CD4-positive, alpha-beta memory T cell (primary cell): ENCODE results near the gene CCDC106. TPM values are rescaled to one million over a fixed set of nuclear protein-coding genes. Genes with fewer than 3 reads are reported as not detected.

Source experiments
- CTCF ChIA-PET: fragments of 350-600 bp; sonication (Branson Sonifier 250); formaldehyde crosslinking; loops from one replicate; lab custom pipeline; 2021; ENCODE audit warnings: inconsistent platforms; ENCODE audit not compliant: partially characterized antibody; lab: Charles Lee
- POLR2A ChIA-PET: fragments of 350-600 bp; sonication (Branson Sonifier 250); formaldehyde crosslinking; loops from one replicate; lab custom pipeline; 2021; ENCODE audit not compliant: partially characterized antibody; lab: Charles Lee
- DNase-seq, 5 donors: peaks; one replicate each; pipeline versions ENCODE4 v3.0.0 to v3.0.0-alpha.2; 2020 to 2022; ENCODE audit warnings: mixed read lengths in 1 of 5
- H3K27ac ChIP-seq: one replicate; pipeline ENCODE4 v1.7.0; 2013; ENCODE audit warnings: low read depth, low read length
- H3K27me3 ChIP-seq: 2 replicates; pipeline ENCODE4 v1.7.0; 2013; ENCODE audit warnings: mild to moderate bottlenecking, low read length, moderate library complexity; ENCODE audit not compliant: insufficient read depth
- H3K36me3 ChIP-seq: 2 replicates; pipeline ENCODE4 v1.7.0; 2013; ENCODE audit warnings: mild to moderate bottlenecking, low read length, moderate library complexity; ENCODE audit not compliant: insufficient read depth
- H3K4me1 ChIP-seq: 2 replicates; pipeline ENCODE4 v1.7.0; 2013; ENCODE audit warnings: mild to moderate bottlenecking, low read length, moderate library complexity; ENCODE audit not compliant: insufficient read depth
- H3K4me3 ChIP-seq, 2 donors: one replicate each; pipeline ENCODE4 v1.7.0; 2013; ENCODE audit warnings: low read length in 2 of 2, mild to moderate bottlenecking in 1 of 2
- H3K9me3 ChIP-seq, 2 donors: one replicate each; pipeline ENCODE4 v1.7.0; 2013; ENCODE audit warnings: low read length in 2 of 2, control low read depth in 1 of 2; ENCODE audit not compliant: control insufficient read depth in 1 of 2
- H3K27ac Mint-ChIP-seq, 7 donors: one replicate each; pipeline ENCODE4 v1.8.0; 2020 to 2021; ENCODE audit warnings: mixed read lengths in 7 of 7, mild to moderate bottlenecking in 6 of 7, inconsistent platforms in 3 of 7, moderate library complexity in 3 of 7
- H3K27me3 Mint-ChIP-seq, 2 donors: one replicate each; pipeline ENCODE4 v1.8.0; 2020 to 2021; ENCODE audit warnings: mixed read lengths in 2 of 2
- H3K36me3 Mint-ChIP-seq, 2 donors: one replicate each; pipeline ENCODE4 v1.8.0; 2020 to 2021; ENCODE audit warnings: mixed read lengths in 2 of 2, inconsistent platforms in 1 of 2, mild to moderate bottlenecking in 1 of 2
- H3K4me1 Mint-ChIP-seq, 4 donors: one replicate each; pipeline ENCODE4 v1.8.0; 2020 to 2021; ENCODE audit warnings: mixed read lengths in 4 of 4, mild to moderate bottlenecking in 1 of 4
- H3K4me3 Mint-ChIP-seq, 8 donors: one replicate each; pipeline ENCODE4 v1.8.0; 2020 to 2021; ENCODE audit warnings: mixed read lengths in 8 of 8, mild to moderate bottlenecking in 7 of 8, moderate library complexity in 6 of 8, inconsistent platforms in 3 of 8
- H3K9me3 Mint-ChIP-seq, 8 donors: one replicate each; pipeline ENCODE4 v1.8.0; 2020 to 2021; ENCODE audit warnings: mixed read lengths in 8 of 8, mild to moderate bottlenecking in 5 of 8, inconsistent platforms in 3 of 8, moderate library complexity in 1 of 8
- intact Hi-C: fragments of 100-400 bp; cut with micrococcal nuclease; formaldehyde crosslinking; loops from one replicate; pipeline ENCODE4 v1.15.1; 2023
- polyA plus RNA-seq, 2 donors: library from polyadenylated mRNA; unstranded; fragments of 300-500 nt; fragmentation: Illumina TruSeq; gene quantifications; one replicate each; pipeline ENCODE4 v1.2.3, GENCODE V29; 2021
- total RNA-seq, 2 experiments: library from RNA; stranded (reverse); gene quantifications; one replicate each; pipeline ENCODE4 v1.2.3, GENCODE V29; 2021

The CCDC106 gene
- total and polyA plus RNA-seq, 4 experiments from 2014 or later: 0.47 to 1.5 (median 0.94) TPM

DNA sequence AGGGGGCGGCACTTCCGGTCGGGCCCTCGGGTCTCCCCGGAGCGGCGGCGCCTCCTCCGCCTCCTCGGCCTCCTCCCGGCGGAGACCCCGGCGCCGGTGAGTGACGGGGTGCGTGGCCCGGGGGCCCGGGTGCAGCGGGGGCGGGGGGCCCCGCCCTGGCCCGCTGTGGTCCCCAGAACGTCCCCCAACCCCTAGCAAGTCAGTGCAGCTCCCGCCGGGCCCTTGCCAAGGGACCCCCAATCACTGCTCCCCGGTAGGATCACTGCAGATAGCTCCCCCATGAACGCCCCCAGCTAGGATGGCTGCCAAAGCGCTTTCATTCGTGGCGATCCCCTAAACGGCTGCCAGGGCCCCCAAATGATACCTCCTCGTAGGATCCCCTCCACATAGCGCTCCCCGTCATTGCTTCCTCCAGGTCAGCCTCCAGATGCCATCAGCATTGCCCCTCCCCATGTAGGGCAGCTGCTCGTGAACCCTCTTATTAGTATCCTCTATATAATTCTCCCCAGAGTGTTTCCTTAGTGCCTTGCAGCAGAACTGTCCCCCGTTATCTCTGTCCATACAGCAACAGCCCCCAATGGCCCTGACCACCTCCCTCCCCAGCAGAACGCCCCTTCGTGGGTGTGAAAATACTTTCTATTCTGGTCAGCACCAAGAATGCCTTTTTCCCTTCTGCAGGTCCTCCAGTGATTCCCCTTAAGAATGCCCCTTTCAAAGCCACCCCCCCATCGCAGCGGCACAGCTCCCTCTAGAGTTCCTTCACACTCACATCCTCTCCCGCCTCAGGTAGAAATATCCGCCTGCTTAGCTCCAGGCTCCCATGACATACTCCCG, 42.2 kb upstream of the CCDC106 start, which contains the start of gene ZNF865:
Gene ZNF865, plus strand, starts transcription at position 11 of the 834 bp plus-strand sequence. CDS start 7,972 bp downstream, outside the sequence.
- ChIA-PET CTCF (interaction anchor here (0.6 to 3.8 kb wide), 23 partner anchors 10 to 465 kb away, joined by 3 to 94 read pairs (median 5); partner anchors contain the start of genes ZNF628 and ZNF784), POLR2A (interaction anchor here (0.7 to 4.7 kb wide), 19 partner anchors 9 to 488 kb away, joined by 3 to 67 read pairs (median 3); partner anchors contain the start of genes ISOC2, KMT5C, PPP1R12C and U2AF2)
- Mint-ChIP-seq H3K36me3 (peaks cover 10 to 47% of the 10 kb centered on the region in 2 donors), H3K4me1 (peaks cover 44 to 77% (median 51%) of the 10 kb centered on the region in 4 donors), H3K9me3 (peaks cover 0 to 2% (median 0%) of the 10 kb centered on the region in 8 donors), H3K4me3 (peak within 1 kb of the TSS; percentile 93 to 99 (median 96)), H3K27ac (peak within 1 kb of the TSS; percentile 94 to 99 (median 97)), H3K27me3 (no peaks in the 10 kb centered on the region)
- intact Hi-C loops: loop anchor here (1.0 to 5.0 kb wide), 6 partner anchors 18 to 535 kb away; partner anchors contain the start of genes ZNF444, ZNF580, ZNF581 and ZNF784
- DNase-seq: peak; percentile 63 to 80 (median 68)
- no peaks in the 10 kb centered on the region for H3K27me3 ChIP-seq
- peaks cover 39% of the 10 kb centered on the region for H3K4me1 ChIP-seq
- peak within 1 kb of the TSS; percentile 88 for H3K27ac ChIP-seq
- no peaks in the 10 kb centered on the region for H3K36me3 ChIP-seq
- H3K4me3 ChIP-seq: peak within 1 kb of the TSS; percentile 83 to 98
- no peaks in the 10 kb centered on the region for H3K9me3 ChIP-seq

DNA sequence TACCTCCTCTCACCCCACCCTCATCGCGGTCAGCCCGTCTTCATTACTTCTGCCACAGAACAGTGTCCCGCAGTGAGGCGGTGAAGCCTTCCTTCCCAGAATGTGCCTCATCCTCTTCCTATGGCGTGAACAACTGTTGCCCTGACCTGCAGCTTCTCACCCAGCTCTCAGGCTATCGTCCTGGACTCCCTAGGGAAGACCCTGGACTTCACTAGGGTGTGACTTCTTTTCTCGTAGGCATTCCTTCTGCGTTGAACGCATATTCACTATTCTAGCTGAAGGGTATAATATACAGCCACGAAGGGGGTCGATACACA, 41.6 kb upstream of the CCDC106 start:
- peak overlapping the region in 1 of 2 donors; percentile 83 for H3K4me3 ChIP-seq
- H3K27ac Mint-ChIP-seq: peak overlapping the region; percentile 94 to 99 (median 97)
- H3K9me3 Mint-ChIP-seq: peaks cover 0 to 2% (median 0%) of the 10 kb centered on the region in 8 donors
- CTCF ChIA-PET: interaction anchor here (0.6 to 3.8 kb wide), 22 partner anchors 11 to 466 kb away, joined by 3 to 94 read pairs (median 5); partner anchors contain the start of genes ZNF628 and ZNF784
- no peaks in the 10 kb centered on the region for H3K27me3 Mint-ChIP-seq
- no peaks in the 10 kb centered on the region for H3K9me3 ChIP-seq
- H3K36me3 Mint-ChIP-seq: peaks cover 10 to 50% of the 10 kb centered on the region in 2 donors
- no peak for DNase-seq
- peak overlapping the region; percentile 93 to 99 (median 96) for H3K4me3 Mint-ChIP-seq
- H3K36me3 ChIP-seq: peaks cover 1% of the 10 kb centered on the region
- H3K4me1 Mint-ChIP-seq: peaks cover 40 to 75% (median 49%) of the 10 kb centered on the region in 4 donors
- H3K4me1 ChIP-seq: peaks cover 33% of the 10 kb centered on the region
- H3K27me3 ChIP-seq: no peaks in the 10 kb centered on the region
- H3K27ac ChIP-seq: peak overlapping the region; percentile 88
- intact Hi-C loops: loop anchor here (1.0 to 5.0 kb wide), 2 partner anchors 36 to 89 kb away; partner anchors contain the start of genes ZNF580 and ZNF581
- POLR2A ChIA-PET: interaction anchor here (0.7 to 4.7 kb wide), 20 partner anchors 10 to 489 kb away, joined by 3 to 67 read pairs (median 4); partner anchors contain the start of genes ISOC2, KMT5C, PPP1R12C and U2AF2

DNA sequence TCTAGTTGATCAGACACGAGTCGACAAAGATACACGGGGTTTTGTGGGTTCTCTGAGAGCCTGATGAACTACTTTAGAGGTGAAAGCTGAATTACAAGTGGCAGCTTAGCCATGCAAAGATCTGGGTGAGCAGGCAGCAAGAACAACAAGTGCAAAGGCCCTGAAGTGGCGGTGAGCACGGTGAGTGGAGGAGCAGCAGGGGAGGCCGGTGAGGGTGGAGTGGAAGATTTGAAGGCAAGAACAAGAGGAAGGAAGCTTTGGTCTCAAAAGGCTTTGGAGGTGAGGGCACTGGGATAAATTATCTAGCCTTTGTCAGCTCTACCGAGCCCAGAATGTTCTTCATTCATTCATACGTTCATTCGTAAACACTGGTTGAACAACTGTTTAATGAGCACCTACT, 41.2 kb upstream of the CCDC106 start:
- H3K4me1 Mint-ChIP-seq: peaks cover 37 to 73% (median 48%) of the 10 kb centered on the region in 4 donors
- H3K27me3 Mint-ChIP-seq: no peaks in the 10 kb centered on the region
- H3K9me3 Mint-ChIP-seq: peaks cover 0 to 2% (median 0%) of the 10 kb centered on the region in 8 donors
- peak overlapping the region; percentile 28 to 99 (median 97) for H3K27ac Mint-ChIP-seq
- H3K4me3 Mint-ChIP-seq: peak overlapping the region in 6 of 8 donors; percentile 40 to 99 (median 95)
- Histone ChIP-seq H3K4me3 (no peak overlapping the region), H3K4me1 (peaks cover 29% of the 10 kb centered on the region), H3K9me3 (no peaks in the 10 kb centered on the region), H3K27me3 (no peaks in the 10 kb centered on the region), H3K27ac (peak overlapping the region; percentile 88), H3K36me3 (peaks cover 5% of the 10 kb centered on the region)
- peak in 1 of 5 donors; percentile 27 for DNase-seq
- CTCF ChIA-PET: interaction anchor here (0.6 to 3.8 kb wide), 21 partner anchors 12 to 466 kb away, joined by 3 to 94 read pairs (median 5); partner anchors contain the start of genes ZNF628 and ZNF784
- H3K36me3 Mint-ChIP-seq: peaks cover 10 to 51% of the 10 kb centered on the region in 2 donors
- intact Hi-C loops: loop anchor here (1.0 to 5.0 kb wide), 2 partner anchors 35 to 90 kb away; partner anchors contain the start of genes ZNF580 and ZNF581
- POLR2A ChIA-PET: interaction anchor here (0.7 to 4.7 kb wide), 17 partner anchors 10 to 489 kb away, joined by 3 to 67 read pairs (median 5); partner anchors contain the start of genes KMT5C, PPP1R12C, U2AF2 and ZNF579

DNA sequence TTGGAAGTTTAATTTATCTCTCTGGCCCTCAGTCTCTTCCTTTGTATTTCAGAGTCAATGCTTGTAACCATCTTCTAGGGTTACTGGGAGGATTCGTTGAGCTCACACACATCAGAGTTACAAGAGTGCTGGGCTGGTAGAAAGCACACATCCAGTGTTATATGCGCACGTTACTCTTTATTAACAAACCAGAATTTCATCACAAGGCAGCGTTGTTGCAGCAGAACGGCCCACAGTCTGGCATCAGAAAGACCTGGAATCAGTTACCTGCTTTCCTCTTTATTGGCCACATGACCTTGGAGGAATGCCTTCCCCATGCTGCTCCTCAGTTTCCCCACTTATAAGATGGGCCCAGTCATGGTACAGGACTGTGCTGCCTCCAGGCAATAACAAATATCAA, 38.7 kb upstream of the CCDC106 start:
- no peak overlapping the region for H3K4me3 ChIP-seq
- no peak overlapping the region for H3K27ac ChIP-seq
- Mint-ChIP-seq H3K9me3 (peaks cover 0 to 2% (median 0%) of the 10 kb centered on the region in 8 donors), H3K4me3 (no peak overlapping the region), H3K27me3 (no peaks in the 10 kb centered on the region), H3K36me3 (peaks cover 12 to 63% of the 10 kb centered on the region in 2 donors), H3K4me1 (peaks cover 35 to 72% (median 49%) of the 10 kb centered on the region in 4 donors), H3K27ac (peak overlapping the region in 2 of 7 donors; percentile 61 to 84)
- H3K9me3 ChIP-seq: no peaks in the 10 kb centered on the region
- POLR2A ChIA-PET: interaction anchor here (0.7 kb wide), 1 partner anchor 15 kb away, joined by 3 read pairs; the partner anchor contains the start of gene ZNF784
- H3K36me3 ChIP-seq: peaks cover 5% of the 10 kb centered on the region
- intact Hi-C loops: loop anchor here (5.0 kb wide), 1 partner anchor 33 kb away; the partner anchor contains the start of genes ZNF580 and ZNF581
- H3K27me3 ChIP-seq: no peaks in the 10 kb centered on the region
- DNase-seq: no peak
- H3K4me1 ChIP-seq: peaks cover 24% of the 10 kb centered on the region
- CTCF ChIA-PET: interaction anchor here (1.2 kb wide), 2 partner anchors 16 to 22 kb away, joined by 3 to 6 read pairs; partner anchors contain the start of gene ZNF784

DNA sequence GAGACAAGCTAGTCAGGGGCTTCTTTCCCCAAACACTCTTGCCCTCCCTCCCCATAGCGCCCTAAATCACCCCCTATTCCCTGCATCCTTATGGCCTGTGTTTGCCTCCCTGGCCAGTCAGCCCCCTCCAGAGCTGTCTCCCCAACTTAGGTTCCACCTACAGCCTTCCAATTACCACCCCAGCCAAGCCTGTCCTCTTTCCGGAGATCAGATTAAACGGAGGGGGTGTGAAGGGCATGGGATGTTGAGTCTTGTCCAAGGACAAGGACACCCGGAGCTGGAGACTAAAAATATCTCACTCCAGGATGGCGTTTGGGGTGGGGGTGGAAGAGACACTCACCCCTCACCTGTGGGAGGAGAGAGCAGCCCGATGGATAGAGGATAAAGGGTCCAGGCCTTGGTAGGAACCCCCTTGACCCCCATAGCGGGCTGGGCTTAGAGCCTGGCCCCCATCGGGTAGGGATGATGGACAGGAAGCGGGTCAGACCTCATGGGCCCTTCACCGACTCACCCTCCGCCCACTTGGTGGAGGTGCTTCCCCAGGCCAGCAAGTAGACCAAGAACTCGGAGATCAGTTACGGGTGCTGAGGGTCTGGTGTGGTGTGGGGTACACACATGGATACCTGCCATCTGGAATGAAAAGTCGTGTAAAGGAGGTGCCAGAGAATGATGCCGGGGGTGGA, 36.6 kb upstream of the CCDC106 start:
- Mint-ChIP-seq H3K4me1 (peaks cover 26 to 54% (median 35%) of the 10 kb centered on the region in 4 donors), H3K9me3 (peaks cover 0 to 2% (median 0%) of the 10 kb centered on the region in 8 donors), H3K27me3 (no peaks in the 10 kb centered on the region), H3K4me3 (peak overlapping the region in 1 of 8 donors; percentile 48), H3K27ac (peak overlapping the region in 6 of 7 donors; percentile 34 to 83 (median 56)), H3K36me3 (peaks cover 12 to 53% of the 10 kb centered on the region in 2 donors)
- intact Hi-C loops: no loop called here
- no peaks in the 10 kb centered on the region for H3K9me3 ChIP-seq
- ChIA-PET POLR2A (interaction anchor here (1.0 to 2.9 kb wide), 2 partner anchors 9 to 12 kb away, joined by 3 to 10 read pairs; partner anchors contain the start of gene ZNF784), CTCF (interaction anchor here (1.0 to 1.6 kb wide), 2 partner anchors 106 to 144 kb away, joined by 3 to 4 read pairs; no protein-coding TSS in a partner anchor)
- H3K27me3 ChIP-seq: no peaks in the 10 kb centered on the region
- H3K27ac ChIP-seq: no peak overlapping the region
- peaks cover 9% of the 10 kb centered on the region for H3K4me1 ChIP-seq
- H3K4me3 ChIP-seq: no peak overlapping the region
- DNase-seq: peak in 1 of 5 donors; percentile 13
- peaks cover 5% of the 10 kb centered on the region for H3K36me3 ChIP-seq
